Measurements from ENCODE around the gene RBM42. TPM values are rescaled to one million over a fixed set of nuclear protein-coding genes. Genes with fewer than 3 reads are reported as not detected.

Gene RBM42
- total RNA-seq, 1 donor from 2014 or later = 76.0 TPM

GRCh38 chr19:35669974-35670373 is 41.1 kb downstream of the RBM42 start:
- Mint-ChIP-seq H3K27me3 (peaks cover 44% of the 10 kb centered on the region), H3K9me3 (ENCODE audit: low read depth) (no peaks in the 10 kb centered on the region), H3K4me3 (ENCODE audit: low read depth) (no peak overlapping the region), H3K4me1 (ENCODE audit: low read depth) (peaks cover 4% of the 10 kb centered on the region), H3K27ac (no peak overlapping the region), H3K36me3 (ENCODE audit: insufficient read depth) (no peaks in the 10 kb centered on the region)
- no peak for DNase-seq (ENCODE audit: low spot score, unreplicated experiment)
- TF ChIP-seq, protein P1, sequence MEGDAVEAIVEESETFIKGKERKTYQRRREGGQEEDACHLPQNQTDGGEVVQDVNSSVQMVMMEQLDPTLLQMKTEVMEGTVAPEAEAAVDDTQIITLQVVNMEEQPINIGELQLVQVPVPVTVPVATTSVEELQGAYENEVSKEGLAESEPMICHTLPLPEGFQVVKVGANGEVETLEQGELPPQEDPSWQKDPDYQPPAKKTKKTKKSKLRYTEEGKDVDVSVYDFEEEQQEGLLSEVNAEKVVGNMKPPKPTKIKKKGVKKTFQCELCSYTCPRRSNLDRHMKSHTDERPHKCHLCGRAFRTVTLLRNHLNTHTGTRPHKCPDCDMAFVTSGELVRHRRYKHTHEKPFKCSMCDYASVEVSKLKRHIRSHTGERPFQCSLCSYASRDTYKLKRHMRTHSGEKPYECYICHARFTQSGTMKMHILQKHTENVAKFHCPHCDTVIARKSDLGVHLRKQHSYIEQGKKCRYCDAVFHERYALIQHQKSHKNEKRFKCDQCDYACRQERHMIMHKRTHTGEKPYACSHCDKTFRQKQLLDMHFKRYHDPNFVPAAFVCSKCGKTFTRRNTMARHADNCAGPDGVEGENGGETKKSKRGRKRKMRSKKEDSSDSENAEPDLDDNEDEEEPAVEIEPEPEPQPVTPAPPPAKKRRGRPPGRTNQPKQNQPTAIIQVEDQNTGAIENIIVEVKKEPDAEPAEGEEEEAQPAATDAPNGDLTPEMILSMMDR (IDR thresholded peaks at IDR 0.05; ENCODE audit: unreplicated experiment) = no peak

DNA sequence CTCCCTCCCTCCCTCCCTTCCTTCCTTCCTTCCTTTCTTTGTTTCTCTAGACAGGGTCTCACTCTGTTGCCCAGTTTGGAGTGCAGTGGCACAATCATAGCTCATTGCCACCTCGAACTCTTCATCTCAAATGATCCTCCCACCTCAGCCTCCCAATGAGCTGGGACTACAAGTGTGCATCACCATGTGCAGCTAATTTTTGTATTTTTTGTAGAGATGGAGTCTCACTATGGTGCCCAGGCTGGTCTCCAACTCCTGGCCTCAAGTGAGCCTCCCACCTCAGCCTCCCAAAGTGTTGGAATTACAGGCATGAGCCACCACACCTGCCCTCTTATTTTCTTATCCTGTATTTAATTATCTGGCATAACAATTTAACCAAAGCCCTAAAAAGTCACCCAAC is 41.9 kb downstream of the RBM42 start:
- TF ChIP-seq, protein P1 (IDR thresholded peaks at IDR 0.05; ENCODE audit: unreplicated experiment) = no peak
- Mint-ChIP-seq H3K9me3 (ENCODE audit: low read depth) (no peaks in the 10 kb centered on the region), H3K4me3 (ENCODE audit: low read depth) (no peak overlapping the region), H3K36me3 (ENCODE audit: insufficient read depth) (no peaks in the 10 kb centered on the region), H3K27me3 (peaks cover 44% of the 10 kb centered on the region), H3K4me1 (ENCODE audit: low read depth) (peaks cover 4% of the 10 kb centered on the region), H3K27ac (no peak overlapping the region)
- no peak for DNase-seq (ENCODE audit: low spot score, unreplicated experiment)

DNA sequence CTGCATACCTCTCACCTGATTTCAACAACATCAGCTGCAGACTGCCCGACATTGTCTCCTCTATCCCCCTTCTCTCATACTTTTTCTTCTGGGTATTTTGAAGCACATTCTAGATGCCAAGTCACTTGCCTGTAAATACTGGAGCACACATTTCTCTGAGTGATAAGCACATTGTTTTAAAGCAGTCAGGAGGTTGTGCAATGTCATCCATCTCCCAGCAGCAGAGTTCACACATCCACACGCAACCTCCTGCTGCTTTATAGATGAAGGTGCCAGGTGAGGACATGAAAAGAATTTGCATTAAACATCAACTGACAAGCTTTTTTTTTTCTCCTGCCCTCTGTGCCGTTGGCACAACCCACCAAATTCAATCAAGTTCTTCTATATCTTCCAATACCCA is 43.0 kb downstream of the RBM42 start:
- no peaks in the 10 kb centered on the region for H3K9me3 Mint-ChIP-seq (ENCODE audit: low read depth)
- peaks cover 2% of the 10 kb centered on the region for H3K4me1 Mint-ChIP-seq (ENCODE audit: low read depth)
- H3K27ac Mint-ChIP-seq = no peak overlapping the region
- no peak overlapping the region for H3K4me3 Mint-ChIP-seq (ENCODE audit: low read depth)
- DNase-seq (ENCODE audit: low spot score, unreplicated experiment) = no peak
- H3K36me3 Mint-ChIP-seq (ENCODE audit: insufficient read depth) = no peaks in the 10 kb centered on the region
- TF ChIP-seq, protein P1 (IDR thresholded peaks at IDR 0.05; ENCODE audit: unreplicated experiment) = no peak
- H3K27me3 Mint-ChIP-seq = peaks cover 53% of the 10 kb centered on the region

- Mint-ChIP-seq H3K36me3 (ENCODE audit: insufficient read depth) (no peaks in the 10 kb centered on the region), H3K4me3 (ENCODE audit: low read depth) (peak overlapping the region; percentile 64), H3K27ac (no peak overlapping the region), H3K27me3 (peaks cover 60% of the 10 kb centered on the region), H3K9me3 (ENCODE audit: low read depth) (no peaks in the 10 kb centered on the region), H3K4me1 (ENCODE audit: low read depth) (peaks cover 2% of the 10 kb centered on the region)
- TF ChIP-seq, protein P1 (IDR thresholded peaks at IDR 0.05; ENCODE audit: unreplicated experiment) = no peak
- no peak for DNase-seq (ENCODE audit: low spot score, unreplicated experiment)
These were observed 44.4 kb downstream of the RBM42 start for GRCh38 chr19:35673121-35673804.

- no peak for DNase-seq (ENCODE audit: low spot score, unreplicated experiment)
- H3K27me3 Mint-ChIP-seq = peaks cover 46% of the 10 kb centered on the region
- H3K4me3 Mint-ChIP-seq (ENCODE audit: low read depth) = no peak overlapping the region
- no peak overlapping the region for H3K27ac Mint-ChIP-seq
- H3K4me1 Mint-ChIP-seq (ENCODE audit: low read depth) = peaks cover 2% of the 10 kb centered on the region
- H3K9me3 Mint-ChIP-seq (ENCODE audit: low read depth) = no peaks in the 10 kb centered on the region
- no peaks in the 10 kb centered on the region for H3K36me3 Mint-ChIP-seq (ENCODE audit: insufficient read depth)
- TF ChIP-seq, protein P1 (IDR thresholded peaks at IDR 0.05; ENCODE audit: unreplicated experiment) = no peak
These were observed 46.8 kb downstream of the RBM42 start for GRCh38 chr19:35675589-35676140.

Other genes starting within 250 kb of the RBM42 start
- gene FFAR2, start 180.8 kb upstream of the RBM42 start, total RNA-seq = 1.2 and 1.9 TPM in 2 replicates
- gene KRTDAP, start 138.6 kb upstream of the RBM42 start, total RNA-seq = 1.6 and 4.8 TPM in 2 replicates
- 201 and 213 TPM in 2 replicates for gene DMKN, start 115.4 kb upstream of the RBM42 start, total RNA-seq
- gene SBSN, start 100.7 kb upstream of the RBM42 start, total RNA-seq = 0.16 and 0.24 TPM in 2 replicates
- gene GAPDHS, start 95.6 kb upstream of the RBM42 start, total RNA-seq = not detected in 2 replicates
- gene TMEM147, start 83.4 kb upstream of the RBM42 start, total RNA-seq = 94.2 and 95.2 TPM in 2 replicates
- gene ATP4A, start 65.4 kb upstream of the RBM42 start, total RNA-seq = 0.18 TPM in 1 of 2 replicates, not detected in the other
- not detected in 2 replicates for gene PMIS2, start 42.9 kb upstream of the RBM42 start, total RNA-seq
- gene HAUS5, start 16.3 kb upstream of the RBM42 start, total RNA-seq = 32.9 and 34.1 TPM in 2 replicates
- 1.0 and 1.3 TPM in 2 replicates for gene ETV2, start 12.7 kb downstream of the RBM42 start, total RNA-seq
- gene COX6B1, start 19.3 kb downstream of the RBM42 start, total RNA-seq = 307 and 315 TPM in 2 replicates
- gene UPK1A, start 37.5 kb downstream of the RBM42 start, total RNA-seq = not detected in 2 replicates
- gene ZBTB32, start 75.5 kb downstream of the RBM42 start, total RNA-seq = not detected in 2 replicates
- gene KMT2B, start 89.0 kb downstream of the RBM42 start, total RNA-seq = 65.0 and 70.2 TPM in 2 replicates
- gene IGFLR1, start 113.4 kb downstream of the RBM42 start, total RNA-seq = 5.1 TPM in 2 replicates
- 35.5 and 37.4 TPM in 2 replicates for gene U2AF1L4, start 116.4 kb downstream of the RBM42 start, total RNA-seq
- 81.4 and 83.8 TPM in 2 replicates for gene PSENEN, start 116.6 kb downstream of the RBM42 start, total RNA-seq
- 12.7 and 13.1 TPM in 2 replicates for gene LIN37, start 119.5 kb downstream of the RBM42 start, total RNA-seq
- gene HSPB6, start 128.0 kb downstream of the RBM42 start, total RNA-seq = 0.33 TPM in 1 of 2 replicates, not detected in the other
- 58.6 and 62.3 TPM in 2 replicates for gene PROSER3, start 129.1 kb downstream of the RBM42 start, total RNA-seq
- 46.3 and 54.3 TPM in 2 replicates for gene ARHGAP33, start 146.5 kb downstream of the RBM42 start, total RNA-seq
- gene PRODH2, start 183.8 kb downstream of the RBM42 start, total RNA-seq = 5.3 TPM in 2 replicates
- 15.7 and 17.5 TPM in 2 replicates for gene NPHS1, start 223.5 kb downstream of the RBM42 start, total RNA-seq
- gene KIRREL2, start 227.9 kb downstream of the RBM42 start, total RNA-seq = 97.5 and 100.0 TPM in 2 replicates
- gene APLP1, start 239.5 kb downstream of the RBM42 start, total RNA-seq = 134 and 135 TPM in 2 replicates